Chondrocyte (in vitro differentiated cells): ENCODE data around the gene MAP3K6. TPM values are rescaled to one million over a fixed set of nuclear protein-coding genes. Genes with fewer than 3 reads are reported as not detected.

ENCODE experiments used
- DNase-seq: peaks from one replicate; pipeline ENCODE4 v3.0.0; 2021; ENCODE audit warnings: mixed read lengths, low spot score
- H3K27ac Mint-ChIP-seq: one replicate; pipeline ENCODE4 v1.8.0; 2021; ENCODE audit warnings: mild to moderate bottlenecking, moderate library complexity, mixed read lengths; ENCODE audit not compliant: unreplicated experiment
- H3K27me3 Mint-ChIP-seq: 2 replicates; pipeline ENCODE4 v1.8.0; 2021; ENCODE audit warnings: low read depth, mixed read lengths
- H3K36me3 Mint-ChIP-seq: 2 replicates; pipeline ENCODE4 v1.8.0; 2021; ENCODE audit warnings: low read depth, mixed read lengths
- H3K4me1 Mint-ChIP-seq: 2 replicates; pipeline ENCODE4 v1.8.0; 2021; ENCODE audit warnings: low read depth, mild to moderate bottlenecking, mixed read lengths
- H3K4me3 Mint-ChIP-seq: one replicate; pipeline ENCODE4 v1.8.0; 2021; ENCODE audit warnings: mild to moderate bottlenecking, moderate library complexity, mixed read lengths; ENCODE audit not compliant: unreplicated experiment
- H3K9me3 Mint-ChIP-seq: 2 replicates; pipeline ENCODE4 v1.8.0; 2021; ENCODE audit warnings: low read depth, mixed read lengths
- total RNA-seq: library from RNA; stranded (reverse); gene quantifications from 3 replicates; pipeline ENCODE4 v1.2.1, GENCODE V29; 2021
- TF ChIP-seq, protein P1 (sequence below): fragments of 200-600 bp; sonication (generic); IDR thresholded peaks from 2 replicates; pipeline ENCODE4 v1.5.0; 2021; ENCODE audit warnings: antibody characterized with exemption, mild to moderate bottlenecking, moderate library complexity

The MAP3K6 gene
- total RNA-seq, 1 donor from 2014 or later = 42.0 TPM

DNA sequence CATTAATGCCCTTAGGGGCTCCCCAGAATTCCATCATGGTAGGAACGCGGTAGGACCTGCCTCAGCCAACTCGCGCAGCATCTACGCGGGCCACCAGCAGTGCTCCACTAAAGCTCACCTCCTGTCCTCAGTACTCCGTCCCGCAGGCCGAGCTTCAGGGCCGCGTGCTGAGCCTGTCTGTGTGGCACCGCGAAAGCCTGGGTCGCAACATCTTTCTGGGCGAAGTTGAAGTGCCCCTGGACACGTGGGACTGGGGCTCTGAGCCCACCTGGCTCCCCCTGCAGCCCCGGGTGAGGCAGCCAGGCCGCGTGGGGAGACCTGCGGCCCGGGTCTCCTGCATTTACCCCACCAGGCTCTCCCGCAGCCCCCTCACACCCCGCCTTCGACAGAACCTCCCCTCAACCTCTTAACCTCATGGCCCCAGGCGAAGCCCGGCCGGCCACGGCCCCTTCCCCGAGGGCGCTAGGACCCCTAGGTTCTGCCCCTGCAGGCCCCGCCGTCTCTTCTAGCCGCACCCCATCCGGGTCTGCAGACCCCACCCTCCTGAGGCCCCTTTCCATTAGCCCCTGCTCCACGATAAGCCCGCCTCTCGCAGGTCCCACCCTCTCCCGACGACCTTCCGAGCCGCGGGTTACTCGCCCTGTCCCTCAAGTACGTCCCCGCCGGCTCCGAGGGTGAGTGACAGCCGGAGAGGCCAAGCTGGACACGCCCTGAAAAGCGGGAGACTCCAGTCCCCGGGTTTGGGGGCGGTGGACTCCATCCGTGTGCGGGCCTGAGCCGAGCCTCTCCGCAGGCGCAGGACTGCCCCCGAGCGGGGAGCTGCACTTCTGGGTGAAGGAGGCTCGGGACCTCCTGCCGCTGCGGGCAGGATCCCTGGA lies 15.9 kb downstream of the MAP3K6 start:
- H3K27ac Mint-ChIP-seq = no peak overlapping the region
- no peak for DNase-seq

DNA sequence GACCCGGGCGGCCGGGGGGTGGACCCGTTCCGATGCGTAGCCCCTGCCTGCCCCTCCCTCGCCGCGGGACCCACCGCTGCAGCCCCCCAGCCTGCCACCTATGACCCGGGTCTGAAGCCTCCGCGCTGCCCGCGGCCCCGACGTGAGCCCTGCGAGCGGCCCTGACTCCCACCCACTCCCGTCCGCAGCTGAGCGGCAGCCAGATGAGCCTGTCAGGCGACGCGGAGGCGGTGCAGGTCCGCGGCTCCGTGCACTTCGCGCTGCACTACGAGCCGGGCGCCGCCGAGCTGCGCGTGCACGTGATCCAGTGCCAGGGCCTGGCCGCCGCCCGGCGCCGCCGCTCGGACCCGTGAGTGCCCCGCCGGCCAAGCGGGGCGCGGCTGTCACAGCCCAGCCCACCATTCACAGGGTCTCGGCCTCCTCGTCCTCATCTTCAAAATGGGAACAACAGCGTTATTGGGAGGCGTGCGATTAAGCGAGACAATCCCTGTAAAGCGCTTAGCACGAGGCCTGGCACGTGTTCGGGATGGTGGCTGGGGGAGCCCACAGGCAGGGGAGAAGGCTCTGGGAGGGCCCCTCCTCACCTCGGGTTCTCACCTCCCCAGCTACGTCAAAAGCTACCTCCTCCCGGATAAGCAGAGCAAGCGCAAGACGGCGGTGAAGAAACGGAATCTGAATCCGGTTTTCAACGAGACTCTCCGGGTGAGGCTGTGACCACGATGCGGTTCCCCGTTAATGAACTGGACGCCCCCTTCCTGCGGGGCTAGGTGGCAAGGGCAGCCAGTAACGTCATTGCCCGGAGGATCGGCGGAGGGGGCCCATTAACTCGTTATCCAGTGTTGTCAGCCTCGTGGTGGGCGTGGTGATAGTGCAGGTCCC lies 16.7 kb downstream of the MAP3K6 start:
- no peak overlapping the region for H3K27ac Mint-ChIP-seq
- H3K4me3 Mint-ChIP-seq = peak overlapping the region; percentile 54
- no peaks in the 10 kb centered on the region for H3K27me3 Mint-ChIP-seq
- H3K36me3 Mint-ChIP-seq = peaks cover 5% of the 10 kb centered on the region
- no peak for DNase-seq
- H3K9me3 Mint-ChIP-seq = no peaks in the 10 kb centered on the region
- TF ChIP-seq, protein P1, sequence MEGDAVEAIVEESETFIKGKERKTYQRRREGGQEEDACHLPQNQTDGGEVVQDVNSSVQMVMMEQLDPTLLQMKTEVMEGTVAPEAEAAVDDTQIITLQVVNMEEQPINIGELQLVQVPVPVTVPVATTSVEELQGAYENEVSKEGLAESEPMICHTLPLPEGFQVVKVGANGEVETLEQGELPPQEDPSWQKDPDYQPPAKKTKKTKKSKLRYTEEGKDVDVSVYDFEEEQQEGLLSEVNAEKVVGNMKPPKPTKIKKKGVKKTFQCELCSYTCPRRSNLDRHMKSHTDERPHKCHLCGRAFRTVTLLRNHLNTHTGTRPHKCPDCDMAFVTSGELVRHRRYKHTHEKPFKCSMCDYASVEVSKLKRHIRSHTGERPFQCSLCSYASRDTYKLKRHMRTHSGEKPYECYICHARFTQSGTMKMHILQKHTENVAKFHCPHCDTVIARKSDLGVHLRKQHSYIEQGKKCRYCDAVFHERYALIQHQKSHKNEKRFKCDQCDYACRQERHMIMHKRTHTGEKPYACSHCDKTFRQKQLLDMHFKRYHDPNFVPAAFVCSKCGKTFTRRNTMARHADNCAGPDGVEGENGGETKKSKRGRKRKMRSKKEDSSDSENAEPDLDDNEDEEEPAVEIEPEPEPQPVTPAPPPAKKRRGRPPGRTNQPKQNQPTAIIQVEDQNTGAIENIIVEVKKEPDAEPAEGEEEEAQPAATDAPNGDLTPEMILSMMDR = peak; percentile 45
- peaks cover 8% of the 10 kb centered on the region for H3K4me1 Mint-ChIP-seq

More for the DNA sequence above, 15.9 kb downstream of the MAP3K6 start:
- no peaks in the 10 kb centered on the region for H3K9me3 Mint-ChIP-seq
- peaks cover 8% of the 10 kb centered on the region for H3K4me1 Mint-ChIP-seq
- TF ChIP-seq, protein P1 = peak; percentile 21
- H3K4me3 Mint-ChIP-seq = peak overlapping the region; percentile 38
- peaks cover 11% of the 10 kb centered on the region for H3K36me3 Mint-ChIP-seq
- H3K27me3 Mint-ChIP-seq = no peaks in the 10 kb centered on the region

DNA sequence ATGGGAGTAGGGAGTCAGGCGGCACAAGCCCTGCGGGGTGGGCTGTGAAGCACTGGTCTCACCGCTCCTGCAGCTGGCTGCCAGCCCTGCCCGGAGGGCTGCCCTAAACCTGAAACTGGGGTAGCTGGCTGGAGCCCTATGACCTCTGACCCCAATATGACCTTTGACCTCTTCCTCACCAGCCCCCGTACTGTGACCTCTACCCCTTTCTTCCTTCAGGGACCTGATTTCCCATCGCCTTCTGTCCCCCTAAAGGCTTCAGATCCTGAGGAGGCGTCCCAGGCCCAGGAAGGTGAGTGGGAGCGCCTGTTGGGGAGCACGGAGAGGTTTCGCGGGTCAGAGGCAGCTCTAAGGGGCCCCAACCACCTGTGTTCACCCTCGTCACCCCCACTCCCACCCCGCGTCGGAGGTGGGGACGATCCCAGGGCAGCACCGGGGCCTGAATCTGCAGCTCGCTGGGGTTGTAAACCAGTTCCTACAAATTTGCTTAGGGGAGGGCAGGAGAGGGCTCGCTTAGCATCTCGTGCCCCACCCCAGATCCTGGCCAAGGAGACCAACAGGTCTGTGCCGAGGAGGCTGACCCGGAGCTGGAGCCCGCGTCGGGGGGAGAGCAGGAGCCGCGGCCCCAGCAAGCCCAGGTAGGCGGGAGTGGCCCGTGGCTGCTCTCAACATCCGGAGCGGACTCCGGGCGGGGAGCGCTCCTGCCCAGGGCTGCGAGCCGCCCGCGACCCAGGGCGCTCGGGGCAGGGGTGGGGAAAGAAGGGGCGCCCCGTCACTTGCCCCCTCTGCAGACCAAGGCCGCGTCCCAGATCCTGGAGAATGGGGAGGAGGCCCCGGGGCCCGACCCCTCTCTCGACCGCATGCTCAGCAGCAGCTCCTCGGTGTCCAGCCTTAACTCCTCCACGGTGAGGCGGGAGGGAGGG lies 17.6 kb downstream of the MAP3K6 start:
- Mint-ChIP-seq H3K36me3 (peaks cover 5% of the 10 kb centered on the region), H3K27ac (no peak overlapping the region), H3K9me3 (no peaks in the 10 kb centered on the region), H3K27me3 (no peaks in the 10 kb centered on the region), H3K4me3 (peak overlapping the region; percentile 46), H3K4me1 (peaks cover 8% of the 10 kb centered on the region)
- TF ChIP-seq, protein P1 = no peak
- no peak for DNase-seq

DNA sequence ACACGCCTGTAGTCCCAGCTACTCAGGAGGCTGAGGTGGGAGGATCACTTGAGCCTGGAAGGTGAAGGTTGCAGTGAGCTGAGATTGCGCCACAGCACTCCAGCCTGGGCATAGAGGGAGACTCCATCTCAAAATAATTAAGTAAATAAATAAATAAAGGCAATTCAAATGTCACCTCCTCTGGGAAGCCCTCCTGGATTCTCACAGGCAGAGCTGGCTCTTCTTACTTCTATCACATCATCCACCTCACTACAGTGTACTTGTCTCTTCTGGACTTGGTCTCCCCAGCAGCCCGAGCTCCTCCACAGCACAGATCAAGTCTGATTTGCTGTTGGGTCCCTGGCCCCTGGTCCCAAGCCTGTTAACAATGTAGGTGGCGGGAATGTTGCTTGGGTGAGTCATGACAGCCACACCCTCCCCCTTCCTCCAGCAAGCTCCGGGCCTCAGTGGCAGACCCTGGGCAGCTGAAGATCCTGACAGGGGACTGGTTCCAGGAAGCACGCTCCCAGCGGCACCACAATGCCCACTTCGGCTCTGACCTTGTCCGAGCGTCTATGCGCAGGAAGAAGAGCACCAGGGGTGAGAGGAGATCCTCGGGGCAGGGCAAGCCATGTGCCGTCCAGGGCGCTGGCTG lies 19.7 kb downstream of the MAP3K6 start:
- Mint-ChIP-seq H3K36me3 (no peaks in the 10 kb centered on the region), H3K27me3 (no peaks in the 10 kb centered on the region), H3K4me1 (peaks cover 12% of the 10 kb centered on the region), H3K27ac (no peak overlapping the region), H3K9me3 (no peaks in the 10 kb centered on the region), H3K4me3 (no peak overlapping the region)
- TF ChIP-seq, protein P1 = no peak
- DNase-seq = no peak
